Activated naive CD8-positive, alpha-beta T cell (primary cell): ENCODE results near the gene FNBP1.
"Not testable (repeated sequence)": the region's sequence is repeated elsewhere in the genome, so short reads cannot be mapped to it uniquely, and the experiment has no call there.

Experiments used
- H3K27ac Mint-ChIP-seq: one replicate; pipeline ENCODE4 v1.8.0; 2021; ENCODE audit warnings: mixed read lengths
- H3K27me3 Mint-ChIP-seq: one replicate; pipeline ENCODE4 v1.8.0; 2021; ENCODE audit warnings: mixed read lengths
- H3K36me3 Mint-ChIP-seq: one replicate; pipeline ENCODE4 v1.8.0; 2021; ENCODE audit warnings: mixed read lengths
- H3K4me1 Mint-ChIP-seq: one replicate; pipeline ENCODE4 v1.8.0; 2021; ENCODE audit warnings: low read depth, mixed read lengths
- H3K4me3 Mint-ChIP-seq: one replicate; pipeline ENCODE4 v1.8.0; 2021; ENCODE audit warnings: mild to moderate bottlenecking, mixed read lengths
- H3K9me3 Mint-ChIP-seq: one replicate; pipeline ENCODE4 v1.8.0; 2021; ENCODE audit warnings: low read depth, mixed read lengths

Gene FNBP1

GRCh38 chr9:130020618-130021017 is 22.4 kb downstream of the FNBP1 start:
- peak overlapping the region; percentile 99 for H3K27ac Mint-ChIP-seq
- H3K27me3 Mint-ChIP-seq: no peaks in the 10 kb centered on the region
- peaks cover 27% of the 10 kb centered on the region for H3K36me3 Mint-ChIP-seq
- peaks cover 76% of the 10 kb centered on the region for H3K4me1 Mint-ChIP-seq
- H3K9me3 Mint-ChIP-seq: no peaks in the 10 kb centered on the region
- peak overlapping the region; percentile 42 for H3K4me3 Mint-ChIP-seq

- Mint-ChIP-seq H3K27me3 (no peaks in the 10 kb centered on the region), H3K4me1 (peaks cover 67% of the 10 kb centered on the region), H3K36me3 (peaks cover 23% of the 10 kb centered on the region), H3K27ac (peak overlapping the region; percentile 99), H3K9me3 (no peaks in the 10 kb centered on the region), H3K4me3 (no peak overlapping the region)
Measured at GRCh38 chr9:130018265-130018664, 24.7 kb downstream of the FNBP1 start.

- H3K27me3 Mint-ChIP-seq, H3K9me3 Mint-ChIP-seq: not testable (repeated sequence)
- Mint-ChIP-seq H3K27ac (peak overlapping the region; percentile 99), H3K4me3 (peak overlapping the region; percentile 17), H3K36me3 (peaks cover 20% of the 10 kb centered on the region), H3K4me1 (peaks cover 66% of the 10 kb centered on the region)
Measured at GRCh38 chr9:130017510-130017909, 25.5 kb downstream of the FNBP1 start.

GRCh38 chr9:130017076-130017475 is 25.9 kb downstream of the FNBP1 start:
- Mint-ChIP-seq H3K27ac (peak overlapping the region; percentile 99), H3K27me3 (no peaks in the 10 kb centered on the region), H3K36me3 (peaks cover 22% of the 10 kb centered on the region), H3K4me1 (peaks cover 65% of the 10 kb centered on the region), H3K4me3 (peak overlapping the region; percentile 68), H3K9me3 (peaks cover 2% of the 10 kb centered on the region)

DNA sequence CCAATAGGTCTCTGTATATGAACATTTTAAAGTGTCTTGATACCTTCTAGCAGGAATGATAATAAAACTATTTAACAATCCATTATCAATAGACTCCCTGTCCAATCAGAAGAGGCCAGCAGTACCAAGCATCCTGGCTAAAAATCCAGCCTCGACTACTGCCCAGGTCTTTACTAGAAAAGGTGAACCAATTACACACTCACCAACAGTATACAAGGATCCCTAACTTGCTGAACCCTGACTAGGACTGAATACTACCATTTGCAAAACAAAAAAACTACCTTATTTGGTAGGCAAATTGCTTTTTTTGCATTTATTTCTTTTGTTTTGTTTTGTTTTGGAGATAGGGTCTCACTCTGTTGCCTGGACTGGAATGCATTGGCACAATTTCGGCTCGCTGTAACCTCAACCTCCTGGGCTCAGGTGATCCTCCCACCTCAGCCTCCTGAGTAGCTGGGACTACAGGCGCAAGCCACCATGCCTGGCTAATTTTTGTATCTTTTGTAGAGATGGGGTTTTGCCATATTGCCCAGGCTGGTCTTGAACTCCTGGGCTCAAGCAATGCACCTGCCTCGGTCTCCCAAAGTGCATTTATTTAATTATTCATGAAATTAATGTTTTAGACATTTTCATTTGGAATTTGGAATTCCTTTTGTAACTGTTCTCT is 27.5 kb downstream of the FNBP1 start:
- peak overlapping the region; percentile 81 for H3K27ac Mint-ChIP-seq
- H3K4me1 Mint-ChIP-seq: peaks cover 64% of the 10 kb centered on the region
- no peak overlapping the region for H3K4me3 Mint-ChIP-seq
- no peaks in the 10 kb centered on the region for H3K27me3 Mint-ChIP-seq
- peaks cover 3% of the 10 kb centered on the region for H3K9me3 Mint-ChIP-seq
- peaks cover 23% of the 10 kb centered on the region for H3K36me3 Mint-ChIP-seq

DNA sequence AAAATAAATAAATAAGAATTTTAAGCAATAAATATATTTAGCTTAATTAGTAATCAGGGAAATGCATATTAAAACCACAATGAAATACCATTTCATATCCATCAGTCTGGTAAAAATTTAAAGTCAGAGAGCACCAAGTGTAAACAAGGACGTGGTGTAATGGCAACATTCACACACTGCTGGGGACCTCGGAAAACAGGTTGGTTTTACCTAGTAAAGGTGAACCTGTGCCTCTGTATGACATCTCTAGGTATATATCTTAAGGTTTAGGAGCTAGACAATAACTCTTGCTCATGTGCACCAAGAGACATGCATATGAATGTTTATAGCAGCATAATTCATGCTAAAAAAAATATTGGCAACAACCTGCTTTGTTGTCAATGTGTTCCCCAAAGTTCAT is 29.7 kb downstream of the FNBP1 start:
- no peaks in the 10 kb centered on the region for H3K27me3 Mint-ChIP-seq
- peaks cover 3% of the 10 kb centered on the region for H3K9me3 Mint-ChIP-seq
- H3K4me1 Mint-ChIP-seq: peaks cover 71% of the 10 kb centered on the region
- H3K27ac Mint-ChIP-seq: peak overlapping the region; percentile 92
- no peak overlapping the region for H3K4me3 Mint-ChIP-seq
- peaks cover 23% of the 10 kb centered on the region for H3K36me3 Mint-ChIP-seq

DNA sequence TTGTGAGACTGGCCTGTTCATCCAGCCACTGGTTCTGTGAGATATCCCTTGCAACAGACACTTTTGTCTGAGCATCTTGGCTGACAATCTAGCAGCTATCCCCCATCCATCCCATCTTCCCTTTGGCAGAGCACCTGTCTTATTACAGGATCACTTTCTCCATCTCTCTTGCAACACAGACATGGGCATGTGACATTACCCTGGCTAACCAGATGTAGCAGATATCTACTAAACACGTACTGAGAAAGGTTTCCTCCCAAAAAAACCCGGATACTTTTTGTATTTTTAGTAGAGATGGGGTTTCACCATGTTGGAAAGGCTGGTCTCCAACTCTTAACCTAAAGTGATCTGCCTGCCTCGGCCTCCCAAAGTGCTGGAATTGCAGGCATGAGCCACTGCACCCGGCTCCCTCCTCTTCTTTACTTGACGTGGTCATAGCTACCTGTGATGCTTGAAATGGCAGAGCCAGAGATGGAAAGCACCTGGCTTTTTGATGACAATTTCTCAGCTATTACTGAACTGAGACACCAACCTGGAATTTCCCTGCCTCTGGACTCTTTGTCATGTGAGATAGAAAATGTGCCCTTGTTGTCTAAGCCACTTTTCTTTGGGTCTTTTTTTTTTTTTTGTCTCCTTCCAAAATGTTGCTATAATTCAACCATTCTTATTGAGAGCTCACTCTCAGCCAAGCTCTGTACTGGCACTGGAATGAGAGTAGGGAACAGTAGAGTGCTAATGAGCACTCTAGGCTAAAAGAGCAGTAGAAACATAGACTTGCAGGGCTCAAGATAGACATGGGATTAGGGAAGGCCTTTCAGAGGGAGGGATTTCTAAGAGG is 32.6 kb downstream of the FNBP1 start:
- Mint-ChIP-seq H3K4me3 (peak overlapping the region; percentile 71), H3K27me3 (no peaks in the 10 kb centered on the region), H3K9me3 (peaks cover 3% of the 10 kb centered on the region), H3K36me3 (peaks cover 16% of the 10 kb centered on the region), H3K4me1 (peaks cover 79% of the 10 kb centered on the region), H3K27ac (peak overlapping the region; percentile 97)

DNA sequence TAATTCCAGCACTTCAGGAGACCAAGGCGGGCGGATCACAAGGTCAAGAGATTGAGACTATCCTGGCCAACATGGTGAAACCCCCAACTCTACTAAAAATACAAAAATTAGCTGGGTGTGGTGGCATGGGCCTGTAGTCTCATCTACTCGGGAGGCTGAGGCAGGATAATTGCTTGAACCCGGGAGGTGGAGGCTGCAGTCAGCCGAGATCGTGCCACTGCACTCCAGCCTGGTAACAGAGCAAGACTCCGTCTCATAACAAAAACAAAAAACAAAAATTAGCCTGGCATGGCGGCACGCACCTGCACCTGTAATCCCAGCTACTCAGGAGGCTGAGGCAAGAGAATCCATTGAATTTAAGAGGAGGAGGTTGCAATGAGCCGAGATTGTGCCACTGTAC is 33.4 kb downstream of the FNBP1 start:
- H3K9me3 Mint-ChIP-seq, H3K4me3 Mint-ChIP-seq, H3K27me3 Mint-ChIP-seq: not testable (repeated sequence)
- Mint-ChIP-seq H3K36me3 (peaks cover 16% of the 10 kb centered on the region), H3K27ac (peak overlapping the region; percentile 97), H3K4me1 (peaks cover 75% of the 10 kb centered on the region)

DNA sequence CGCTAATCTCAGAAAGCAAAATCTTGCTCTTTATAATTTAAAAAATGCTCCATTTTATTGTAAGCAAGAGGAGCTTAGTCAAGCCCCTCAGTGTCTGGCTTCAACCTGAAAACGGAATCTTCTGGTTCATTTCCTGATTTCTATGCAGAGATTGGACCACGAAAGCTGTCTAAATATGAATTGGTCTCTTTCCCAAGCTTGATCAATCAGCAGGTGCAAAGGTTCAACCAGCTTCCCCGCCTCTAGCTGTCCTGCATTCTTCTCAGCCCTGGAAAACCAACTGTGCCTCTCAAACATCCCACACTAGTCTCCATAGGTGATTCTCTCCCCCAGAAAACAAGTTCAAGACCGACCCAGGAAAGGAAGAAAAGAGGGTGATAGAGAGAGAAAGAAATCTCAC is 34.5 kb downstream of the FNBP1 start:
- Mint-ChIP-seq H3K36me3 (peaks cover 14% of the 10 kb centered on the region), H3K27ac (peak overlapping the region; percentile 97), H3K9me3 (peaks cover 3% of the 10 kb centered on the region), H3K4me1 (peaks cover 77% of the 10 kb centered on the region), H3K27me3 (no peaks in the 10 kb centered on the region), H3K4me3 (peak overlapping the region; percentile 62)

DNA sequence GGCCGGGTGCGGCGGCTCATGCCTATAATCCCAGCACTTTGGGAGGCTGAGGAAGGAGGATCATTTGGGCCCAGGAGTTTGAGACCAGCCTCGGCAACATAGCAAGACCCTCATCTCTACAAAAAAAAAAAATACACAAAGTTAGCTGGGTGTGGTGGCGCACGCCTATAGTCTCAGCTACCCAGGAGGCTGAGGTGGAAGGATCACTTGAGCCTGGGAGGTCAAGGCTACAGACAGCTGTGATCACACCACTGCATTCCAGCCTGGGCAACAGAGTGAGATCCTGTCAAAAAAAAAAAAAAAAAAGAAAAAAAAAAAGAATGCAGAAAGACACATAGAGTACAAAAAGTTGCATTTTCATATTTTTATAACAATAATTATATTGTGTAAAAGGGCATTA is 36.0 kb downstream of the FNBP1 start:
- not testable (repeated sequence) for H3K9me3 Mint-ChIP-seq, H3K27me3 Mint-ChIP-seq
- H3K4me1 Mint-ChIP-seq: peaks cover 76% of the 10 kb centered on the region
- peak overlapping the region; percentile 97 for H3K27ac Mint-ChIP-seq
- peaks cover 14% of the 10 kb centered on the region for H3K36me3 Mint-ChIP-seq
- H3K4me3 Mint-ChIP-seq: peak overlapping the region; percentile 52

- Mint-ChIP-seq H3K27me3 (no peaks in the 10 kb centered on the region), H3K36me3 (peaks cover 6% of the 10 kb centered on the region), H3K9me3 (no peaks in the 10 kb centered on the region), H3K4me1 (peaks cover 73% of the 10 kb centered on the region), H3K27ac (peak overlapping the region; percentile 80), H3K4me3 (no peak overlapping the region)
Measured at GRCh38 chr9:130003943-130004552, 38.9 kb downstream of the FNBP1 start.

DNA sequence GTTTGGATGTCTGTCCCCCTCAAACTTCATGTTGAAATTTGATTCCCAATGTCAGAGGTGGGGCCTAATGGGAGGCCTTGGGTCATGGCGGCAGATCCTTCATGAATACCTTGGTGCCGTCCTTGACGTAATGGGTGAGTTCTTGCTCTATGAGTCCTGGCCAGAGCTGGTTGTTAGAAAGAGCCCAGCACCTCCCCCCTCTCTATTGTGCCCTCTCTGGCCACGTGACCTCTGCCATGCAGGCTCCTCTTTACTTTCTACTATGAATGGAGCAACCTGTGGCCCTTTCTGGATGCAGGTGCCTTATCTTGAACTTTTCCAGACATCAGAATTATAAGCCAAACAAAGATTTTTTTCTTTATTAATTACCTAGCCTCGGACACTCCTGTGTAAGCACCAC is 40.7 kb downstream of the FNBP1 start:
- Mint-ChIP-seq H3K9me3 (no peaks in the 10 kb centered on the region), H3K27ac (peak overlapping the region; percentile 78), H3K36me3 (peaks cover 9% of the 10 kb centered on the region), H3K4me3 (no peak overlapping the region), H3K27me3 (no peaks in the 10 kb centered on the region), H3K4me1 (peaks cover 72% of the 10 kb centered on the region)

GRCh38 chr9:130001190-130001589 is 41.8 kb downstream of the FNBP1 start:
- peak overlapping the region; percentile 96 for H3K27ac Mint-ChIP-seq
- H3K4me1 Mint-ChIP-seq: peaks cover 71% of the 10 kb centered on the region
- no peaks in the 10 kb centered on the region for H3K9me3 Mint-ChIP-seq
- peaks cover 9% of the 10 kb centered on the region for H3K36me3 Mint-ChIP-seq
- no peaks in the 10 kb centered on the region for H3K27me3 Mint-ChIP-seq
- no peak overlapping the region for H3K4me3 Mint-ChIP-seq

- peak overlapping the region; percentile 72 for H3K4me3 Mint-ChIP-seq
- no peaks in the 10 kb centered on the region for H3K9me3 Mint-ChIP-seq
- H3K36me3 Mint-ChIP-seq: peaks cover 13% of the 10 kb centered on the region
- H3K4me1 Mint-ChIP-seq: peaks cover 77% of the 10 kb centered on the region
- H3K27me3 Mint-ChIP-seq: no peaks in the 10 kb centered on the region
- peak overlapping the region; percentile 96 for H3K27ac Mint-ChIP-seq
Measured at GRCh38 chr9:129999141-129999510, 43.9 kb downstream of the FNBP1 start.

DNA sequence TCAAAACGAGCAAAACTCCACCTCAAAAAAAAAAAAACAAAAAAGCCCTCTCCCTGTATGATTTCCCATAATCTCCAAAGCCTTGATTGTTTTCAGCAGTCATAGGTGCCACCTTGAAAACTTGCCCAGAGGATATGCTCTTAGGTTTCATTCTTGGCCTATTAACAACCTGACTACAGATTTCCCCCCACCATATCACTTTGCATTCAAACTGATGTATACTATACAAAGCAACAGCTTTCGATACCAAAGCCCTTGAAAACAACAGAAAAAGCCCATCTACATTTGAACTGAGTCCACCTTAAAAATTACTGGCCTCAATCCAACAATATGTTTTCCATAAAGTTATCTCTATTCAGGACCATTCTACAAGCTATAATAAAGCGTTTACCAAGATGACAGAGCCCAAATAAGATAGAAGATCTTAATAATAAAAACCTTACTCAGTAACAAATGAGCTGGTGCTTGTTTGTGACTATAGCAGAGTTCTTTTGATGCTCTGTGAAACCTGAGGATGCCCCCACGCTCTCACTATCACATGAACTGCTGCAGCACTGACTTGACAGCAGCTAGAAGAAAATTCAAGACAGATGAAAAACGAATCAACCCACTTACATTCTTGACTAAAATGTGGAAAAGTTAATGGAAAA is 44.4 kb downstream of the FNBP1 start:
- Mint-ChIP-seq H3K9me3 (no peaks in the 10 kb centered on the region), H3K4me3 (peak overlapping the region; percentile 72)

More for the DNA sequence above, 44.4 kb downstream of the FNBP1 start:
- H3K27me3 Mint-ChIP-seq: no peaks in the 10 kb centered on the region
- H3K27ac Mint-ChIP-seq: peak overlapping the region; percentile 96
- peaks cover 78% of the 10 kb centered on the region for H3K4me1 Mint-ChIP-seq
- H3K36me3 Mint-ChIP-seq: peaks cover 16% of the 10 kb centered on the region
